SK-N-SH treated with all-trans-retinoic acid at 6 μM for 48 hours (cell line): ENCODE data around the gene JARID2.

Experiments
- GLIS3 ChIP-seq: fragments of 250-450 bp; sonication (Bioruptor Pico); IDR thresholded peaks from 2 replicates; pipeline ENCODE4 v1.5.0; 2020; ENCODE audit warnings: mild to moderate bottlenecking, moderate library complexity
- PPARA ChIP-seq: fragments of 250-450 bp; sonication (Bioruptor Pico); IDR thresholded peaks from 2 replicates; pipeline ENCODE4 v1.5.0; 2020; ENCODE audit warnings: mild to moderate bottlenecking, borderline replicate concordance
- ZFP3 ChIP-seq: fragments of 250-450 bp; sonication (Bioruptor Pico); IDR thresholded peaks from 2 replicates; pipeline ENCODE4 v1.5.0; 2020; ENCODE audit warnings: mild to moderate bottlenecking, moderate library complexity
- TF ChIP-seq, protein P1 (sequence below): fragments of 250-450 bp; sonication (Bioruptor Pico); IDR thresholded peaks from 2 replicates; pipeline ENCODE4 v1.5.1; 2021; ENCODE audit warnings: mild to moderate bottlenecking, moderate library complexity
- TF ChIP-seq, protein P2 (sequence below): fragments of 250-450 bp; sonication (Bioruptor Pico); IDR thresholded peaks from 2 replicates; pipeline ENCODE4 v1.5.1; 2020; ENCODE audit warnings: low read depth, mild to moderate bottlenecking, moderate library complexity

DNA sequence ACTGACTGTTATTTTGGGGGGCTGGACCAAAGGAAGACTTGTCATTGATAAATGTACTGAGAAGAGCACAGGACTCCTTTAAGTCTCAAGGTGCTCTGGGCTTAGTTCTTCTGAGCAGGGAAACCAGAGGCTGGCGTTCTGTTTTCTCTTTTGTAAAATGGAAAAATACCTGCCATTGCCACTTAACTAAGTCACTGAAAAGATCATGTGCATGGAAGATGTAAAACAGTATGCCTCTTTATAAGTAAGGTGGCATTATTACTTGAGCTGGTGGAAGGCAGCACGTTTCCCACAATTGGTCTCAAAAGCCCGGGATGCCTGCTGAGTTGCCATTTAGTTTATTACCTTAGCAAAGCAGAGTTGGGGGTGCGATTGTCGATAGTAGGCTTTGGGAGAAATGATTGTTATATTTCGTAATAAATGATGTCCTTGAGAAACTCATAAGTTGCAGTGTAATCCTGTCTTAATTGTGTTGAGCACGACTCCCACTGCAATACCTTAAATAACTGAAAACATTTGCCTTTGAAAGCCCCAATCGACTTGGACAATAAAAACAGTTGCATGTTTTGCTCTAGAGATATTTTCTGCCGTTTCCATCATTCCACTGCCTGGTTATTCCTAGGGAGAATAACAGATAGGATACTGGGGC is 3.6 kb downstream of the JARID2 start:
- no peak for TF ChIP-seq PPARA (CRISPR knock-in tag)
- no peak for TF ChIP-seq ZFP3 (CRISPR knock-in tag)
- TF ChIP-seq, protein P1, sequence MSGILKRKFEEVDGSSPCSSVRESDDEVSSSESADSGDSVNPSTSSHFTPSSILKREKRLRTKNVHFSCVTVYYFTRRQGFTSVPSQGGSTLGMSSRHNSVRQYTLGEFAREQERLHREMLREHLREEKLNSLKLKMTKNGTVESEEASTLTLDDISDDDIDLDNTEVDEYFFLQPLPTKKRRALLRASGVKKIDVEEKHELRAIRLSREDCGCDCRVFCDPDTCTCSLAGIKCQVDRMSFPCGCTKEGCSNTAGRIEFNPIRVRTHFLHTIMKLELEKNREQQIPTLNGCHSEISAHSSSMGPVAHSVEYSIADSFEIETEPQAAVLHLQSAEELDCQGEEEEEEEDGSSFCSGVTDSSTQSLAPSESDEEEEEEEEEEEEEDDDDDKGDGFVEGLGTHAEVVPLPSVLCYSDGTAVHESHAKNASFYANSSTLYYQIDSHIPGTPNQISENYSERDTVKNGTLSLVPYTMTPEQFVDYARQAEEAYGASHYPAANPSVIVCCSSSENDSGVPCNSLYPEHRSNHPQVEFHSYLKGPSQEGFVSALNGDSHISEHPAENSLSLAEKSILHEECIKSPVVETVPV (CRISPR knock-in tag): no peak
- TF ChIP-seq GLIS3 (CRISPR knock-in tag): no peak
- TF ChIP-seq, protein P2, sequence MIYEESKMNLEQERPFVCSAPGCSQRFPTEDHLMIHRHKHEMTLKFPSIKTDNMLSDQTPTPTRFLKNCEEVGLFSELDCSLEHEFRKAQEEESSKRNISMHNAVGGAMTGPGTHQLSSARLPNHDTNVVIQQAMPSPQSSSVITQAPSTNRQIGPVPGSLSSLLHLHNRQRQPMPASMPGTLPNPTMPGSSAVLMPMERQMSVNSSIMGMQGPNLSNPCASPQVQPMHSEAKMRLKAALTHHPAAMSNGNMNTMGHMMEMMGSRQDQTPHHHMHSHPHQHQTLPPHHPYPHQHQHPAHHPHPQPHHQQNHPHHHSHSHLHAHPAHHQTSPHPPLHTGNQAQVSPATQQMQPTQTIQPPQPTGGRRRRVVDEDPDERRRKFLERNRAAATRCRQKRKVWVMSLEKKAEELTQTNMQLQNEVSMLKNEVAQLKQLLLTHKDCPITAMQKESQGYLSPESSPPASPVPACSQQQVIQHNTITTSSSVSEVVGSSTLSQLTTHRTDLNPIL (CRISPR knock-in tag): no peak
